Stimulated activated naive CD4-positive, alpha-beta T cell (primary cell): ENCODE measurements around the gene TCIRG1.

Experiments used
- DNase-seq, 6 experiments: peaks; one replicate each; lab custom pipeline; 2025; lab: John Stamatoyannopoulos, UW

The TCIRG1 gene

DNA sequence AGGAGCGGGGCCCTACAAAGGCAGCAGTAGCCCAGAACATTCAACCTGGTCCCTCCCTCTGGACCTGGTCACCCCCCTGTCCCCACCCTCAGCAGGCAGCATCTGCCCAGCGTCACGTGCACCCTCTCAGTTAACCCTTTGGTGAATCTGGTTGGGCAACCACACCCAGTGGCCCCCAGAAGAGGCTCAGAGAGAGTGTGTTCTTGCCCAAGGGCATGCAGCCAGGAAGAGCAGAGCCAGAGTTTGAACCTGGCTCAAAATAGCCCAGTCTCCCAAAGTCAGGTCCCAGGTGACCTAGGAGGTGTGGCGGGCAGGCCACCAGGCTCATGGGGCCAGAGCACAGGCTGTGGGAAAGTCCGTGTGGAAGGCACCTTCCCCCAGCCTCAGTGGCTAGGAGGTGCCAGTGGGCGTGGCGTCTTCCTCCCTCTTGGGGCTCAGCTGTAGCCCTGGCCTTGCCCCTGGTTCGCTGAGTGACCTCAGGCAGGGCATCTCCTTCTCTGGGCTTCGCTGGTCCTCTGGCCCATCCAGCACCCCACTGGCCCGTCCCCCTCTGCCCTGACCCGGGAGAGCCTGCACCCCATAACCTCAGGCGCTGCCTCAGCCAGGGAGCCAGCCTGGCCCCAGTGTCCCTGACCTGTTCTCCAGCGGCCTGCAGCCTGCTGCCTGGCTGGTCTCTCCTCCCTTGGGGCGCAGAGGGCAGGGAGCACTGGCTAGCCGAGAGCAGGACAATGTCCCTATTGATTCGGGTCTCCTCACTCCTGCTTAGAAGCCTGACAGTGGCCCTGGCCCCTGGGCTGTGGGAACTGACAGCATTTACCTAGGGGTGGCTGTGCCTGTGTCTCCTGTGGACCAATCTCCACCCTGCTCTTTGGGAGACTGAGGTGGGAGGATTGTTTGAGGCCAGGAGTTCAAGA lies 21.7 kb upstream of the TCIRG1 start:
- no peak for DNase-seq

DNA sequence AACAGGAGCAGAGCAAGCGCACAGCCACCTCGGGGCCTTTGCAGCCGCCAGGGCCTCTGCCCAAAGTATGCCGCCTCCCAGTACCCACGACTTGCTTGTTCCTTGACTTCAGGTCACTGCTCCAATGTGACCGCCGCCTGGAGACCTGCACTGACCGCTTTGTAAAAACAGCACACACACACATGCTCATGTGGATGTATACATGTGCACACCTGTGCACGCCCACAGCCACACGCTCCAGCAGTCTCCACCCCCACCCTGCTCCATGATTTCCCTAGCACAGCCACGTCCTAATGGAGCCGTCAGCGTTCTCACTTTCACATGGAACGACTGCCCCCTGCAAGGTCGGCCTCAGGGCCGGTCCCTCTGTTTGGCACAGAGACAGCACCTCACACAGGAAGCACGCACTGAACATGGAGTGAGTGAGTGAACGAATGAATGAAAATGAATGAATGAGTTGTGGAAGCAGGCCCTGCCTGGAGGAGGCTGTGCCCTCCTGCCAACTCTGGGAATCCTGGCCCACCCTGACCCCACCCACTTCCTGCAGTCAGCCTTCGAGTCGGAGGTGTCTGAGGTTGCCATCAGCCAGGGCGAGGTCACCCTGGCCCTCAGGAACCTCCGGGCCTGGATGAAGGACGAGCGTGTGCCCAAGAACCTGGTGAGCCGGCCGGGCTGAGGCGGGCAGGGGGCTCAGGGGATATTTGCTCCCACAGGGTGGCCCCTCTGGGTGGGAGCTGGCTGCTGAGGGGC lies 20.7 kb upstream of the TCIRG1 start:
- DNase-seq = no peak

DNA sequence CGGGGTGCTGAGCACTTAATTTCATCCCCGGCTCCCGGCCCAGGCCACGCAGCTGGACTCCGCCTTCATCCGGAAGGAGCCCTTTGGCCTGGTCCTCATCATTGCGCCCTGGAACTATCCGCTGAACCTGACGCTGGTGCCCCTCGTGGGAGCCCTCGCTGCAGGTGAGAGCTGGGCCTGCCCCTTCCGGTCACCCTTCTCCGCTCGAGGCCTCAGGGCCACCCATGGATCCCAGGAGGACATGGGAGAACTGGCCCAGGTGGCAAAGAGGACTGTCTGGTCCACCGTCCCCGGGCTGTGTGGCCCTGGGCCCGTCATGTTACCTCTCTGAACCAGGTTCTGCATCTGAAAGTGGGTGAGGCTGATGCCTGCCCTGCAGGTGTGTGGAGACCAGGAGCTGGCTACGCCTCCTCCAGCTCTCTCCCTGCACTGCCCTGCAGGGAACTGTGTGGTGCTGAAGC lies 20.1 kb upstream of the TCIRG1 start:
- no peak for DNase-seq

DNA sequence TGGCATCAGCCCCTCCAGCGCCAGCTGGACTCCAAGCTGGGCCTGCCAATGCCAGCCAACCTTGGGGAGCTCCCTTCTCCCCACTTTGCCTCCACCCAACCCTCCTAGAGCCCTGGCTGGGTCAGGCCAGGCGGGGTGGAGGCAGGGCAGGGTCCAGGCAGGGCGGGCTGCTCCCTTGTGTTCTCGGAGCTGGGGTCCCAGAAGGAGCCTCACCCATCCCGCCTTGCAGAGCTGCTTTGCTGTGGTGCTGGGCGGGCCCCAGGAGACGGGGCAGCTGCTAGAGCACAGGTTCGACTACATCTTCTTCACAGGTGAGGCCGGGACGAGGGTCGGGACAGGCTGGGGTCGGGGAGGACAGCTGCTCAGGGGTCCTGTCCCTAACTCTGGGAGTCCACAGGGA lies 19.3 kb upstream of the TCIRG1 start:
- no peak for DNase-seq

DNA sequence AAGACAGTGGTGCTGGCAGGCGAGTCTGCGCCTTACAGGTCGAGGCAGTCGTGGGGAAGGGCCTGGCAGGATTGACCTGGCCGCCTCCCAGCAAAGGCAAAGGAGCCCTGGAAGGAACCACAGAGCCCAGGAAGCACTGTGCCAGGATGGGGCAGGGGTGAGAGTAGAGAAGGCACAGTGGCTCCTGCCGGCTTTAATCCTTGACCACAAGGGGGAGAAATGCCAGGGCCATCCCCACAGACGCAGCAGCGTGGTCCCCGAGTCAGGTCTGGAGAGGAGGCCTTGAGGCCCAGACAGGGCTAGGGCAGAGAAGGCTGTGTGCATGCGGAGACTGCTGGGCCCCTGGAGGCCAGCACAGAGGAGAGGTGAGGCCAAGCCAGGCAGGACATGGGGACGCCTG lies 18.2 kb upstream of the TCIRG1 start:
- no peak for DNase-seq

DNA sequence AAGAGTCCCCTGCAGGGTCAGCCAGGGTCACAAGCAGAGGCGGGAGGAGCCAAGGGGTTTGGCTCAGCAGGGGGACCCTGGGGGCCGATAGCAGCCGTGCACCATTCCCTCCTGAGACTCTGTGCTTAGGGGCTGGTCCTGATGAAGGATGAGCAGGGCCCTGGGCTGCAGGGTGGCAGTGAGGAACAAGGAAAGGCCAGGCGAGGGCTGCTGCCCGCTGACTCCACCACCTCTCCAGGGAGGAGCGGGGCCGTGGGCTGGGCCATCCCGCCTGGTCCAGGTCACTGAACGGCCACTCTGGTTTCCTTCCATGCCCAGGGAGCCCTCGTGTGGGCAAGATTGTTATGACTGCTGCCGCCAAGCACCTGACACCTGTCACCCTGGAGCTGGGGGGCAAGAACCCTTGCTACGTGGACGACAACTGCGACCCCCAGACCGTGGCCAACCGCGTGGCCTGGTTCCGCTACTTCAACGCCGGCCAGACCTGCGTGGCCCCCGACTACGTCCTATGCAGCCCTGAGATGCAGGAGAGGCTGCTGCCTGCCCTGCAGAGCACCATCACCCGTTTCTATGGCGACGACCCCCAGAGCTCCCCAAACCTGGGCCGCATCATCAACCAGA lies 17.5 kb upstream of the TCIRG1 start:
- no peak for DNase-seq

DNA sequence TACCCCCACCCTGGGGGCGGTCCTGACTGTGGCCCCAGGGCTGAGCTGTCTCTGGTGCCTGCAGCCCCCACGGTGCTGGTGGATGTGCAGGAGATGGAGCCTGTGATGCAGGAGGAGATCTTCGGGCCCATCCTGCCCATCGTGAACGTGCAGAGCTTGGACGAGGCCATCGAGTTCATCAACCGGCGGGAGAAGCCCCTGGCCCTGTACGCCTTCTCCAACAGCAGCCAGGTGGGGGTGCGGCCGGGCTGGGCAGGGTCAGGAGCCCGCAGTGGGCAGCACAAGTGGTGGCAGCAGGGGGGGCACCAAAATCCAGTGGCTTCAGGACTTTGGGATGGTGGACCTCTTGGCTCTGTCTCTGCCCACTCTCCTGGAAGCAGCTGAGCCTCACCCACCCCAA lies 16.3 kb upstream of the TCIRG1 start:
- no peak for DNase-seq

DNA sequence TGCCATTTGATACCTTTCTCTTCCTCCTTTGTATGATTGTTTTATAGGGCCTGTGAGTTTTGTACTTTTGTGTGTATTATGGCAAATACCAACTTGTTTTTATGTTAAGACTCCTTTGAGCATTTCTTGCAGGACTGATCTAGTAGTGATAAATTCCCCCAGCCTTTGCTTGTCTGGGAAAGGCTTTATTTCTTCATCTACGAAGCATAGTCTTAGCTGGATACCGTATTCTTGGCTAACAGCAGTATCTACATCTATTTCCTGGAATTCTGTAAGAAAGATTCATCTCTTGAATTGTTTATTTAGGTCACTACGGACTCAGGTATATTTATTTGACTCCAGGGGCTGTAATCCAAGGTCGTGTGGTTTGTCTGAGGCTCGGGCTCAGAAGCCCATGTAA lies 14.3 kb upstream of the TCIRG1 start:
- DNase-seq = no peak

DNA sequence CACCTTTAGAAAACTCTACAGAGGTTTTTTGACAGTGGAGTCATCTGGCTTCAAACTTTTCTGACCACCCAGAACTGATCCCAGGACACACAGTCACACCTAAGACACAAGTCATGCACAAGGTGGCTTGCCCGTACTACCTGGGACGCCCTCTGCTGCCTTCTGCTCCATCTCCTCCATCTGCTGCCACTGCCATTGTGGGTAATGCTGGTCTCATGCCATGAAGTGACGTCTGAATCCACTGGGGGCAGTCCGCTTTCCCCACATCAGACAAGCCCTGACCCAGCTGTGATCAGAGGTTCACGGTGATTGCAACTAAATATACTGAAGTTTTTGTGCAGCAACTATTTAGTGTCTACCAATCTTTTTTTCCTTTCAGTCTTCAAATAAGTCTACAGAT lies 13.8 kb upstream of the TCIRG1 start:
- no peak for DNase-seq

DNA sequence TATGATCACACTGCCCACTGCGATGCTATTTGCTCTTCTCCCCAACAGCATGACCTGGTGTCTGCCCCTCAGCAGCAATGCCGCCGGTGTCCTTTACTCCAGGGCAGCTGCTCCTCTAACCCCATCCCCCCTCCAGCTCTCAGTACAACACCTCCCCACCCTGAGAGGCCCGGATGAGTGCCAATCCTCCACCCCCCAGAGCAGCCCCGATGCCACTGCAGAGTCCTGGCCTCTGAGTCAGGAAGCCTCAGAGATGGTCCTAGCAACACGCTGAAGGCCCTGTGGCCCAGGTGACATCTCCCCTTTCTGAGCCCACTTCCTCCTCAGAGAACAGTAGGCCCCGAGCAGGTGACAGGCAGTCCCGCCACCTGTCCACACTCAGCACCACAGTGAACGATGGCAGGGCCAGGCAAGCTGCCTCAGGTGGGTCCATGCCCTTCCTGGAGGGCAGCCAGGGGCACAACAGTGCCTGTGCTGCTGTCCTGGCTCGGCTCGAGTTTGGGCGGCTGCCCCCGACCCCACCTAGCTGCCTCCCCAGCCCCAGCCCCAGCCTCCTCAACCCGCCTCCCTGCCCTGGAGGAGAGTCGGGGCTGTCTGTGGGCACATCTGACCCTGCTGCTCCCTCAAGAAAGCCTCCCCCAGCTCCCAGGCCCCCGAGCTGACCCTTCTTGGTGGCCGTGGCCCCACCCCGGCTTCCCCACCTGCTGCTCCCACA lies 12.3 kb upstream of the TCIRG1 start:
- no peak for DNase-seq

DNA sequence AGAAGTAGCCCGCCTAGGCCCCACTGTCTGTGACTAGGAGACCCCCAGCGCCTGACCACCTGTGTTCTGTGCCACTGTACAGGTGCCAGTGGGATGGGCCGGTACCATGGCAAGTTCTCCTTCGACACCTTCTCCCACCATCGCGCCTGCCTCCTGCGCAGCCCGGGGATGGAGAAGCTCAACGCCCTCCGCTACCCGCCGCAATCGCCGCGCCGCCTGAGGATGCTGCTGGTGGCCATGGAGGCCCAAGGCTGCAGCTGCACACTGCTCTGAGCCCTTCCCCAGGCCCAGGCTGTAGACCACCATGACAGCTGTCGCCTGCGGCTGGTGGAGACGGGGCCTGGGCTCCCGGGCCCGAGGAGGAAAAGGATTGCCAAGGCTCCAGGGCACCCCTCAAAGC lies 11.2 kb upstream of the TCIRG1 start:
- DNase-seq = no peak

DNA sequence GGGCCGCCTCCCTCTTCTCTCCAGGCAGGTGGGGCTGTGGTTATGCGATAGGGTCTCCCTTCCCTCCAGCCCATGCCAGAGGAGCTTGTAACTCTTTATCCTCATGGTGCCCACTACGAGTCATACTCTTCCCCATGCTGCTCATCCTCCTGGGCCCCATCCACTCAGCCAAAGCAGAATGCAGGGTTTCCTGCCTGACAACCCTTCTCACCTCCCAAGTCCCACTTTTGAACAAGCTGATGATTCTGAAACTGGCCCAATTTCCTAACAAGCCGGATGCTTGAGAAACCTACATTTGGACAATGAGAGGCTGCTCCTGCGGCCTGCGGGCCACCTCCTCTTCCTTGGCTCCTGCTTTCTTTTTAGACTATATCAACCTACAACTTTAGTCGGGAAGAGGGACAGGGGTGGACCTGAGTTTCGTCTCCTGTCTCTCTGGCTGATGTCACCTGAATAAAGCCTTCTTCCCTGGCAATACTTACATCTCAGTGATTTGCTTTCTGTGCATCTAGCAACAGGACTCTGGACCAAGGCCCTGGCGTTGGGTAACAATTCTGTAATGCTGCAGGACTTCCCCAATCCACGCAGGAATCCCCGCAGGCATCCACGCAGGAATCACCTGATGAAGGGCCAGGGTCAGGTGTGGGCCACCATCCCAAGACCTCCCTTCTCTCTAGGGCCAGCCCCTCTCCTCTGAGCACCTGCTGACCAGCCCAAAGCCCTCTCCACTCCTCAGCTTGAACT lies 9.9 kb upstream of the TCIRG1 start:
- DNase-seq = no peak

DNA sequence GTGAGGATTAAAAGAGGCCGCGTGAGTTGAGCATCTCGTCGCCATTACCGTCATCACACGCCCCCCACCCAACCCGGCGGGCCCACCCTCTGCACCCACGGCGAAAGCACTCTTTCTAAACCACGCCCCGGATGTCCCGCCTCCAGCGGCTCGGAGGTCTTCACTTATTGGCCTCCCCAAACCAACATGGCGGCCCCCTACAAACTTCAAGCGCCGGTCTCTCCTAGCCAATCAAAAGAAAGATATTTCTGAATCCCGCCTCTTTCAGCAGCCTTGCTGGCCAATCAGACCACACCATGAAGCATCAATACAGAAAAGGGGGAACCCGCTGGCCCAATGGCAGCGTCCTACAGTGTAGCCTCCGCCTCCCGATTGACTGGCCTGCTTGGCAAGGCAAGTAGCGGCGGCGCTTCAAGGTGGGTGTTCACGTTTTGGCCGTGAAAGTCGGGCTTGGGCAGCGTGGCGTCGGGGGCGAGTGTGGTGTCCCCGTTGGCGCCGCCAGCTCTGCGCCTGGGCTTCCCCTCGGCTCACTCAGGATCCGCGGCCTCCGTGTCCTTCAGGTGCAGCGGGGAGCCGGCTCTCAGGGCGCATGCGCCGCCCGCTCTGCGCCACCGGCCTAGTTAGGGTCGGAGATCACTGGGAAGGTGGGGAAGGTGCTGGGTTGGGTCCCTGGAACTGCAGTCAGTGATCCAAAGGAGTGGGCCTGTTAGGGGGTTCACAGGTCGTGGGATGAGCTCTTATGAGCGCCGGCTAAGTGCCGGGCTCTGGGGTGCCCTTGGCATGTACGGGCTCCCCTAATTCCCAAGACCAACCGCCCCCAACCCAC lies 8.3 kb upstream of the TCIRG1 start, which contains the start of gene NDUFS8:
TSS of gene NDUFS8 (plus strand) at position 364 of the 826 bp plus-strand sequence. CDS start 1,471 bp downstream, outside the sequence.
- DNase-seq = peak; percentile 93 to 99 (median 97)

DNA sequence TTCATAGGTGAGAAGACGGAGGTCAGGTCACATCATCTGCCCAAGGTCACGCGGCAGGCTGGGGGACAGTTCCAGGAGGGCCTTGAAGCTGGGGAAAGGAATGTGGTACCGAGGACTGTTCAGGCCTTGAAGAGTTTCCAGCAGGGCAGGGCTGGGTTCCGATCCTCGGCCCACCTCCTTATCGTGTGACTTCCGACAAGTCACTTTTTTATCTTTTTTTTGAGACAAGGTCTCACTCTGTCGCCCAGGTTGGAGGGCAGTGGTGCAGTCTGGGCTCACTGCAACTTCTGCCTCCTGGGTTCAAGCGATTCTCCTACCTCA lies 7.7 kb upstream of the TCIRG1 start:
- DNase-seq = peak in 1 of 6 experiments; percentile 28

DNA sequence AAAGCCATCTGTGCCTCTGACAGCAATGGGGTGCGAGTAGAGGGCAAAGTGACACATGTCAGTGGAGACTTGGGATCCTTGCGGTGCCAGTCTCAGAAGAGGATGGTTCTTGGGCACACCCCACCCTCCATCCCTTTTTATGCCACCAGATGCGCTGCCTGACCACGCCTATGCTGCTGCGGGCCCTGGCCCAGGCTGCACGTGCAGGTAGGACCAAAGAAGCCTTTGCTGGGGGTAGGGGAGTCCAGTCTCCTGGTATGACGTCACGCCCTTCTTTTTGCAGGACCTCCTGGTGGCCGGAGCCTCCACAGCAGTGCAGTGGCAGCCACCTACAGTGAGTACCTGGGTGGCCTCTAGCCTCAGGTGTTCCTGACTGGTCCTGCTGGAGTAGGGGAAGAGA lies 6.8 kb upstream of the TCIRG1 start:
- no peak for DNase-seq

DNA sequence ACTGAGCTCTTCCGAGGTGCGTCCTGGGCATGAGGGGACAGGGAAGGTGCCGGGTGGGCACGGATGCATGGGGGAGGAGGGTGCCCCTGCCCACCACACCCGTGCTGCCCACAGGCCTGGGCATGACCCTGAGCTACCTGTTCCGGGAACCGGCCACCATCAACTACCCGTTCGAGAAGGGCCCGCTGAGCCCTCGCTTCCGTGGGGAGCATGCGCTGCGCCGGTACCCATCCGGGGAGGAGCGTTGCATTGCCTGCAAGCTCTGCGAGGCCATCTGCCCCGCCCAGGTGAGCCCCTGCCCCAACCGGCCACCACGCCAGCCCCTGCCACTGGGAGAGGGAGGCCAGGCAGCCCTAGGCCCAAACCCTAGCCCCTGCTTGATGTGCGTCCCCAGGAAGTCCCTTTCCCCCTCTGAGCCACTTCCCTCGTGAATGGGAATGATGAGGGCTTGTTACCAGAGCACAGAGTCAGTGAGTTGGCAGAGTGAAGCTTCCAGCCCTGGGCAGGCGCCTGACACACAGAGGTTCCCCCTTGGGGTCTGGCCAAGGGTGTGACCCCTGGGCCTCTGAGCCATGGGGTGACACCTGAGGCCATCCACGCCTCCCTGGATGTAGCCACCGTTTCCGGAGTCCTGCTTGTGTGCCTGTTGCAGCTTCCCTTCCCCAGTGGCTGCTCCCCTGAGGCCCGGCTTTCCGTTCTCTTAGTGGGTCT lies 5.7 kb upstream of the TCIRG1 start:
- no peak for DNase-seq

DNA sequence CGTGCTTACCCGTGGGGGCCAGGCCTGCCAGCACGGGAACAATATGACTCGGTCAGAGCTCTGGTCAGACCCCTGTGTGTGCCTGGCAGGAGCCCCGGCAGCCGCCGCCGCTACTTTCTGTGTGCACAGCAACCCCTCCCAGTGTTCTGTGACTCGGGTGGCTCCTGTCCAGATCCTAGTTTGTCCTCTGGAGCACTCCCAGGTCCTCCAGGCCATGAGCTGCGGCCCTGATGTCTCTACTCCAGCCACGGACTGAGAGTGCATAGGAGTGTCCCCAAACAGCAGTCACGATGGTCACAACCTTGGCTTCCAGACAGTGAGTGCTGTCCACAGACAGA lies 5.1 kb upstream of the TCIRG1 start:
- DNase-seq = no peak

DNA sequence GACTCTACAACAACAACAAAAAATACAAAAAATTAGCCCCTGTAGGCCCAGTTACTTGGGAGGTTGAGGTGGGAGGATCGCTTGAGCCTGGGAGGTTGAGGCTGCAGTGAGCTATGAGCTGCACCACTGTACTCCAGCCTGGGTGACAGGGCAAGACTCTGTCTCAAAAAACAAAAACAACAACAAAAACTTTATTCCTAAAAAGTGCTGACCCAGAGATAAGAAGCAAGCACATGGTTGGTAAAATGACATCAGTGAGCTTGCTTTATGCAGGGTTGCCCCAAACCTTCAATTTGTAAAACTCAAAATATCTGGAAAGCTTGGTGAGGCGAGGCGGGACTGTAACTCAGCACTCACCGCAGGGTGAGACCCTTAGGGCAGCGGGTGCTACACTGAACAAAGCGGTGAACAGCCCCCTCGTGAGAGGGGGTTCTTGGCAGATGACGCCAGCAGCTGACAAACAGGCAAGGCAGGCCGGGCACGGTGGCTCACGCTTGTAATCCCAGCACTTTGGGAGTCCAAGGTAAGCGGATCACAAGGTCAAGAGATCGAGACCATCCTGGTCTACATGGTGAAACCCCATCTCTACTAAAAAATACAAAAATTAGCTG lies 3.5 kb upstream of the TCIRG1 start:
- DNase-seq = no peak

DNA sequence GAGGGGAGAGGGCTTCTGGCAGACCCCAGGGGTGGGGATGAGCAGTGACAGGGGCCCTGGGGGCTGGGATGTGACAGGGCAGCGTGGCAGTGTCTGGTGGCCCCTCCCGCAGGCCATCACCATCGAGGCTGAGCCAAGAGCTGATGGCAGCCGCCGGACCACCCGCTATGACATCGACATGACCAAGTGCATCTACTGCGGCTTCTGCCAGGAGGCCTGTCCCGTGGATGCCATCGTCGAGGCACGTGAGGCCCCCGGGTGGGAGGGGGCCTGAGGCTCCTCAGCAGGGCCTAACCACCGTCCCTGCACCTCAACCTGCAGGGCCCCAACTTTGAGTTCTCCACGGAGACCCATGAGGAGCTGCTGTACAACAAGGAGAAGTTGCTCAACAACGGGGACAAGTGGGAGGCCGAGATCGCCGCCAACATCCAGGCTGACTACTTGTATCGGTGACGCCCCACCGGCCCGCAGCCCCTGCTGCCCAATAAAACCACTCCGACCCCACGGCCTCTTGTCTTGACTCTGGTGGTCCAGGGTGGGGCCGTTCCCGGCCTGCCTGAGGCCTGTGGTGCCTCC lies 2.6 kb upstream of the TCIRG1 start:
- no peak for DNase-seq
